Peyer's patch (tissue), 4 donors: Measurements from ENCODE around the gene ALKBH6.

Experiments
- POLR2A ChIP-seq, 2 donors: fragments of 450-650 bp; IDR thresholded peaks; one replicate each; pipeline ENCODE4 v1.5.1; 2017; ENCODE audit warnings: antibody characterized with exemption in 2 of 2, mild to moderate bottlenecking in 2 of 2, moderate library complexity in 2 of 2
- TF ChIP-seq, protein P1 (sequence below), 6 experiments: fragments of 450-650 bp in 4 of 6; fragments of 200-600 bp in 2 of 6; sonication (generic) in 1 of 6; IDR thresholded peaks; one replicate each; pipeline ENCODE4 v1.5.1; 2017 to 2019; ENCODE audit warnings: antibody characterized with exemption in 6 of 6, mild to moderate bottlenecking in 3 of 6, moderate library complexity in 1 of 6

DNA sequence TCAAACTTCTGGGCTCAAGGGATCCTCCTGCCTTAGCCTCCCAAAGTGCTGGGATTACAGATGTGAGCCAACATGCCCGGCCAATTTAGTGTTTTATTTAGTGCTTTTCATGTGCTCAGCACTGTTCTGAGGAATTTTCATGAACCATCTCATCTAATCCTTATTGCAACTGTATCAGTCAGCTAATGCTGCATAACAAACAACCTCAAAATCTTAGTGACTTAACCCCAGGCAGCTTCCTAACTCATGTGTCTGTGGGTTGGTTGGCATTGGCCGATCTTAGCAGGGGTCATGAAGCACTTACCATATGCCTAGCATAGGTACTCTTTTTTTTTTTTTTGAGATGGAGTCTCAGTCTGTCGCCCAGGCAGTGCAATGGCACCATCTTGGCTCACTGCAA, 25.2 kb downstream of the ALKBH6 start:
- TF ChIP-seq, protein P1, sequence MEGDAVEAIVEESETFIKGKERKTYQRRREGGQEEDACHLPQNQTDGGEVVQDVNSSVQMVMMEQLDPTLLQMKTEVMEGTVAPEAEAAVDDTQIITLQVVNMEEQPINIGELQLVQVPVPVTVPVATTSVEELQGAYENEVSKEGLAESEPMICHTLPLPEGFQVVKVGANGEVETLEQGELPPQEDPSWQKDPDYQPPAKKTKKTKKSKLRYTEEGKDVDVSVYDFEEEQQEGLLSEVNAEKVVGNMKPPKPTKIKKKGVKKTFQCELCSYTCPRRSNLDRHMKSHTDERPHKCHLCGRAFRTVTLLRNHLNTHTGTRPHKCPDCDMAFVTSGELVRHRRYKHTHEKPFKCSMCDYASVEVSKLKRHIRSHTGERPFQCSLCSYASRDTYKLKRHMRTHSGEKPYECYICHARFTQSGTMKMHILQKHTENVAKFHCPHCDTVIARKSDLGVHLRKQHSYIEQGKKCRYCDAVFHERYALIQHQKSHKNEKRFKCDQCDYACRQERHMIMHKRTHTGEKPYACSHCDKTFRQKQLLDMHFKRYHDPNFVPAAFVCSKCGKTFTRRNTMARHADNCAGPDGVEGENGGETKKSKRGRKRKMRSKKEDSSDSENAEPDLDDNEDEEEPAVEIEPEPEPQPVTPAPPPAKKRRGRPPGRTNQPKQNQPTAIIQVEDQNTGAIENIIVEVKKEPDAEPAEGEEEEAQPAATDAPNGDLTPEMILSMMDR (IDR thresholded peaks at IDR 0.05), result no peak
- no peak for TF ChIP-seq POLR2A (IDR thresholded peaks at IDR 0.05)
